Epithelial cell of proximal tubule (primary cell): ENCODE measurements around the gene MDN1. TPM values are rescaled to one million over a fixed set of nuclear protein-coding genes. Genes with fewer than 3 reads are reported as not detected.

ENCODE experiments used
- DNase-seq: peaks from one replicate; pipeline ENCODE4 v3.0.0-alpha.2; 2011; ENCODE audit warnings: low read depth
- H3K4me3 ChIP-seq: 2 replicates; pipeline ENCODE4 v1.5.1; 2011; ENCODE audit warnings: low read depth, mild to moderate bottlenecking, low read length
- CTCF ChIP-seq: conservative IDR thresholded peaks from 2 replicates; pipeline ENCODE4 v1.5.1; 2012; ENCODE audit warnings: low read depth, mild to moderate bottlenecking, low read length
- total RNA-seq: library from RNA; depleted of rRNA; stranded (reverse); fragments of >200 nt; gene quantifications from 2 replicates; pipeline ENCODE4 v1.2.3, GENCODE V29; 2015

Gene MDN1
- total RNA-seq, 1 donor from 2014 or later = 11.3 TPM

- no peak for TF ChIP-seq CTCF
- no peak overlapping the region for H3K4me3 ChIP-seq
- DNase-seq = no peak
Observed at GRCh38 chr6:89688328-89688727, 131.3 kb downstream of the MDN1 start.

GRCh38 chr6:89685311-89685710, 134.3 kb downstream of the MDN1 start:
- no peak for TF ChIP-seq CTCF
- no peak overlapping the region for H3K4me3 ChIP-seq
- DNase-seq = no peak

GRCh38 chr6:89682991-89683390, 136.6 kb downstream of the MDN1 start:
- DNase-seq = no peak
- no peak overlapping the region for H3K4me3 ChIP-seq
- TF ChIP-seq CTCF = no peak

GRCh38 chr6:89681983-89682564, 137.5 kb downstream of the MDN1 start:
- no peak overlapping the region for H3K4me3 ChIP-seq
- TF ChIP-seq CTCF = no peak
- no peak for DNase-seq

GRCh38 chr6:89680551-89680950, 139.0 kb downstream of the MDN1 start:
- no peak for TF ChIP-seq CTCF
- no peak for DNase-seq
- no peak overlapping the region for H3K4me3 ChIP-seq

GRCh38 chr6:89680150-89680549, 139.4 kb downstream of the MDN1 start:
- H3K4me3 ChIP-seq = no peak overlapping the region
- TF ChIP-seq CTCF = no peak
- no peak for DNase-seq
